UCSD-AML1 (cell line): Measurements from ENCODE around the gene MTMR10.

Source experiments
- DNase-seq: peaks from one replicate; lab custom pipeline; 2025; ENCODE audit not compliant: unreplicated experiment; lab: John Stamatoyannopoulos, UW

Gene MTMR10

GRCh38 chr15:31013863-31014607 lies 22.6 kb upstream of the MTMR10 start:
- DNase-seq: no peak

GRCh38 chr15:31012455-31012854 lies 21.0 kb upstream of the MTMR10 start:
- no peak for DNase-seq

GRCh38 chr15:31010036-31010435 lies 18.6 kb upstream of the MTMR10 start:
- no peak for DNase-seq

- DNase-seq: no peak
These were observed 14.2 kb upstream of the MTMR10 start for GRCh38 chr15:31005660-31006059.

- DNase-seq: peak; percentile 78
These were observed 12.8 kb upstream of the MTMR10 start for GRCh38 chr15:31004220-31004733.

GRCh38 chr15:31001702-31002101 lies 10.3 kb upstream of the MTMR10 start:
- DNase-seq: no peak

GRCh38 chr15:30999729-31000128 lies 8.3 kb upstream of the MTMR10 start:
- no peak for DNase-seq

GRCh38 chr15:30997270-30997669 lies 5.8 kb upstream of the MTMR10 start:
- DNase-seq: no peak

- DNase-seq: no peak
These were observed 929 bp upstream of the MTMR10 start for GRCh38 chr15:30992249-30992864.

GRCh38 chr15:30990446-30991254 lies 778 bp downstream of the MTMR10 start:
- no peak for DNase-seq

GRCh38 chr15:30990036-30990435 lies 1.4 kb downstream of the MTMR10 start:
- DNase-seq: no peak

- DNase-seq: no peak
These were observed 6.3 kb downstream of the MTMR10 start for GRCh38 chr15:30985081-30985531.

GRCh38 chr15:30984542-30984941 lies 6.9 kb downstream of the MTMR10 start:
- DNase-seq: no peak

- DNase-seq: no peak
These were observed 7.3 kb downstream of the MTMR10 start for GRCh38 chr15:30984118-30984517.

- DNase-seq: no peak
These were observed 12.0 kb downstream of the MTMR10 start for GRCh38 chr15:30979457-30979856.

GRCh38 chr15:30978328-30978727 lies 13.1 kb downstream of the MTMR10 start:
- no peak for DNase-seq

GRCh38 chr15:30974112-30974511 lies 17.3 kb downstream of the MTMR10 start:
- DNase-seq: no peak

GRCh38 chr15:30973379-30973778 lies 18.0 kb downstream of the MTMR10 start:
- no peak for DNase-seq

GRCh38 chr15:30969724-30970123 lies 21.7 kb downstream of the MTMR10 start:
- no peak for DNase-seq

GRCh38 chr15:30963681-30964080 lies 27.7 kb downstream of the MTMR10 start:
- no peak for DNase-seq

- DNase-seq: no peak
These were observed 28.8 kb downstream of the MTMR10 start for GRCh38 chr15:30962659-30963058.

- DNase-seq: peak; percentile 19
These were observed 29.3 kb downstream of the MTMR10 start for GRCh38 chr15:30962079-30962478.
